H1 (cell line): ENCODE results near the gene FA2H. TPM values are rescaled to one million over a fixed set of nuclear protein-coding genes. Genes with fewer than 3 reads are reported as not detected.

Experiments used
- CTCF ChIA-PET: fragments of 300-600 bp; sonication (Branson Sonifier 250); formaldehyde crosslinking; loops from one replicate; lab custom pipeline; 2021; ENCODE audit not compliant: partially characterized antibody; lab: Charles Lee
- POLR2A ChIA-PET: fragments of 300-600 bp; sonication (Branson Sonifier 250); formaldehyde crosslinking; loops from one replicate; lab custom pipeline; 2021; ENCODE audit warnings: inconsistent platforms; ENCODE audit not compliant: partially characterized antibody; lab: Charles Lee
- DNase-seq, 2 experiments: peaks; one replicate each; pipeline versions ENCODE4 v3.0.0 to v3.0.0-alpha.2; 2010 to 2022; ENCODE audit warnings: low spot score in 2 of 2, low read depth in 1 of 2, mixed read lengths in 1 of 2
- FAIRE-seq: peaks from 2 replicates; lab custom pipeline; 2011; peaks lifted over from hg19 to GRCh38; lab: Jason Lieb, UNC
- H2AFZ ChIP-seq: 2 replicates; pipeline ENCODE4 v1.8.1; 2012; ENCODE audit warnings: low read length, inconsistent platforms
- H2AK5ac ChIP-seq: 2 replicates; pipeline ENCODE4 v1.6.1; 2013; ENCODE audit warnings: low read depth, low read length
- H2BK120ac ChIP-seq: replicated peaks from 2 replicates; pipeline ENCODE3; 2013; ENCODE audit warnings: low read depth, low read length, inconsistent platforms
- H2BK12ac ChIP-seq: 2 replicates; pipeline ENCODE4 v1.6.1; 2013; ENCODE audit warnings: low read depth, low read length
- H2BK15ac ChIP-seq: 2 replicates; pipeline ENCODE4 v1.6.1; 2013; ENCODE audit warnings: low read length
- H2BK20ac ChIP-seq: 2 replicates; pipeline ENCODE4 v1.6.1; 2013; ENCODE audit warnings: low read length
- H2BK5ac ChIP-seq: 2 replicates; pipeline ENCODE4 v1.6.1; 2013; ENCODE audit warnings: low read depth, low read length
- H3K14ac ChIP-seq: 2 replicates; pipeline ENCODE4 v1.6.1; 2013; ENCODE audit warnings: inconsistent platforms; ENCODE audit not compliant: insufficient read length
- H3K18ac ChIP-seq: 2 replicates; pipeline ENCODE4 v1.6.1; 2013; ENCODE audit warnings: low read length; ENCODE audit errors: extremely low read depth
- H3K23ac ChIP-seq: 2 replicates; pipeline ENCODE4 v1.6.1; 2013; ENCODE audit warnings: inconsistent platforms; ENCODE audit not compliant: insufficient read length
- H3K23me2 ChIP-seq: 2 replicates; pipeline ENCODE4 v1.6.1; 2013; ENCODE audit warnings: low read depth, low read length
- H3K27ac ChIP-seq: 2 replicates; pipeline ENCODE4 v1.6.1; 2011; ENCODE audit warnings: low read depth, low read length, inconsistent platforms
- H3K27me3 ChIP-seq, 4 experiments: replicated peaks in 1 of 4; 1 replicate in 1 of 4; 2 replicates in 3 of 4; pipeline versions ENCODE4 v1.6.1 to v1.8.1; 2011 to 2013; ENCODE audit warnings: low read length in 3 of 4, mild to moderate bottlenecking in 3 of 4, inconsistent platforms in 2 of 4, mixed read lengths in 2 of 4, moderate library complexity in 1 of 4; ENCODE audit not compliant: control insufficient read depth in 3 of 4, insufficient read depth in 3 of 4; ENCODE audit errors: extremely low read depth in 1 of 4
- H3K36me3 ChIP-seq, 4 experiments: 2 replicates each; pipeline versions ENCODE4 v1.6.1 to v1.8.1; 2011 to 2013; ENCODE audit warnings: mild to moderate bottlenecking in 4 of 4, low read length in 3 of 4, moderate library complexity in 2 of 4, control low read depth in 1 of 4, inconsistent platforms in 1 of 4; ENCODE audit not compliant: insufficient read depth in 4 of 4, control insufficient read depth in 2 of 4
- H3K4ac ChIP-seq: replicated peaks from 2 replicates; pipeline ENCODE3; 2013; ENCODE audit warnings: low read length, low read depth, mixed read lengths, inconsistent platforms; ENCODE audit not compliant: insufficient read length
- H3K4me1 ChIP-seq, 4 experiments: replicated peaks in 1 of 4; 1 replicate in 1 of 4; 2 replicates in 3 of 4; pipeline versions ENCODE4 v1.6.1 to v1.8.1; 2011 to 2013; ENCODE audit warnings: low read length in 3 of 4, inconsistent platforms in 2 of 4, mixed read lengths in 1 of 4; ENCODE audit not compliant: insufficient read depth in 4 of 4, control insufficient read depth in 3 of 4
- H3K4me2 ChIP-seq, 2 experiments: 2 replicates each; pipeline versions ENCODE4 v1.6.1 to v1.8.1; 2011 to 2013; ENCODE audit warnings: low read depth in 2 of 2, low read length in 2 of 2, control low read depth in 1 of 2, inconsistent platforms in 1 of 2, mild to moderate bottlenecking in 1 of 2; ENCODE audit not compliant: insufficient read depth in 1 of 2
- H3K4me3 ChIP-seq, 4 experiments: fragments of 200-600, 300-600 bp in 1 of 4; sonication (generic), shearing (Covaris generic), sonication (Bioruptor Twin) in 1 of 4; 2 replicates each; pipeline versions ENCODE4 v1.5.1 to v1.8.1; 2011 to 2016; ENCODE audit warnings: low read length in 4 of 4, low read depth in 3 of 4, control low read depth in 2 of 4, inconsistent platforms in 2 of 4, mild to moderate bottlenecking in 2 of 4, mixed read lengths in 1 of 4, moderate library complexity in 1 of 4; ENCODE audit not compliant: insufficient read depth in 2 of 4; ENCODE audit errors: extremely low read depth in 1 of 4
- H3K56ac ChIP-seq: replicated peaks from 2 replicates; pipeline ENCODE3; 2013; ENCODE audit warnings: low read depth, mild to moderate bottlenecking, mixed read lengths, low read length, inconsistent platforms; ENCODE audit not compliant: insufficient read length
- H3K79me1 ChIP-seq: 2 replicates; pipeline ENCODE4 v1.6.1; 2013; ENCODE audit warnings: low read depth, low read length, control low read depth
- H3K79me2 ChIP-seq, 2 experiments: 2 replicates each; pipeline versions ENCODE4 v1.6.1 to v1.8.1; 2012 to 2013; ENCODE audit warnings: low read length in 2 of 2, mild to moderate bottlenecking in 2 of 2, inconsistent platforms in 1 of 2; ENCODE audit not compliant: insufficient read depth in 2 of 2, control insufficient read depth in 1 of 2
- H3K9ac ChIP-seq, 4 experiments: replicated peaks in 1 of 4; 1 replicate in 1 of 4; 2 replicates in 3 of 4; pipeline versions ENCODE4 v1.6.1 to v1.8.1; 2011 to 2013; ENCODE audit warnings: low read depth in 3 of 4, low read length in 3 of 4, control low read depth in 2 of 4, mild to moderate bottlenecking in 2 of 4, moderate library complexity in 2 of 4, inconsistent platforms in 1 of 4; ENCODE audit errors: extremely low read depth in 1 of 4
- H3K9me3 ChIP-seq, 2 experiments: 2 replicates each; pipeline versions ENCODE4 v1.6.1 to v1.8.1; 2012 to 2013; ENCODE audit warnings: mild to moderate bottlenecking in 2 of 2, moderate library complexity in 2 of 2, control low read depth in 1 of 2, inconsistent platforms in 1 of 2, low read depth in 1 of 2, low read length in 1 of 2, mixed read lengths in 1 of 2; ENCODE audit not compliant: insufficient read depth in 2 of 2
- H4K20me1 ChIP-seq, 2 experiments: replicated peaks in 1 of 2; 2 replicates each; pipeline versions ENCODE3 to v1.8.1; 2011 to 2013; ENCODE audit warnings: inconsistent platforms in 2 of 2, low read length in 2 of 2, mild to moderate bottlenecking in 1 of 2; ENCODE audit not compliant: insufficient read depth in 2 of 2, control insufficient read depth in 1 of 2
- H4K5ac ChIP-seq: 2 replicates; pipeline ENCODE4 v1.6.1; 2013; ENCODE audit warnings: low read length, low read depth, mixed read lengths, inconsistent platforms; ENCODE audit not compliant: insufficient read length
- H4K8ac ChIP-seq: 2 replicates; pipeline ENCODE4 v1.8.0; 2013; ENCODE audit warnings: mild to moderate bottlenecking, moderate library complexity, low read length, inconsistent platforms; ENCODE audit not compliant: insufficient read depth; ENCODE audit errors: extremely low read depth
- H4K91ac ChIP-seq: replicated peaks from 2 replicates; pipeline ENCODE3; 2013; ENCODE audit warnings: low read length, mixed read lengths, inconsistent platforms; ENCODE audit not compliant: insufficient read length
- BCL11A ChIP-seq, 2 experiments: IDR thresholded peaks; one replicate each; pipeline ENCODE4 v1.6.1; 2011; ENCODE audit warnings: low read depth in 2 of 2, low read length in 2 of 2, mild to moderate bottlenecking in 2 of 2
- CHD1 ChIP-seq: IDR thresholded peaks from 2 replicates; pipeline ENCODE4 v1.6.1; 2012; ENCODE audit warnings: low read depth, low read length, improper control_type of control experiment
- CREB1 ChIP-seq: IDR thresholded peaks from 2 replicates; pipeline ENCODE4 v1.6.1; 2012; ENCODE audit warnings: inconsistent platforms
- EGR1 ChIP-seq: IDR thresholded peaks from 2 replicates; pipeline ENCODE4 v1.6.1; 2011; ENCODE audit warnings: low read depth, low read length, borderline replicate concordance
- EP300 ChIP-seq, 2 experiments: IDR thresholded peaks; 1 replicate in 1 of 2; 2 replicates in 1 of 2; pipeline ENCODE4 v1.6.1; 2011 to 2012; ENCODE audit warnings: low read depth in 2 of 2, low read length in 2 of 2, mild to moderate bottlenecking in 2 of 2, borderline replicate concordance in 1 of 2, inconsistent platforms in 1 of 2, moderate library complexity in 1 of 2
- GTF2F1 ChIP-seq: IDR thresholded peaks from 2 replicates; pipeline ENCODE4 v1.6.1; 2012; ENCODE audit warnings: low read depth, low read length, improper control_type of control experiment, borderline replicate concordance
- HDAC2 ChIP-seq, 2 experiments: fragments of 300-600 bp in 1 of 2; sonication (generic) in 1 of 2; IDR thresholded peaks; 2 replicates each; pipeline ENCODE4 v1.6.1; 2011 to 2012; ENCODE audit warnings: low read depth in 2 of 2, low read length in 2 of 2, mild to moderate bottlenecking in 2 of 2, moderate library complexity in 2 of 2, borderline replicate concordance in 1 of 2, inconsistent platforms in 1 of 2
- JUN ChIP-seq: IDR thresholded peaks from 2 replicates; pipeline ENCODE4 v1.6.1; 2011; ENCODE audit warnings: low read depth, mild to moderate bottlenecking, improper control_type of control experiment, low read length
- NANOG ChIP-seq: IDR thresholded peaks from 2 replicates; pipeline ENCODE4 v1.6.1; 2011; ENCODE audit warnings: low read length, low read depth, mild to moderate bottlenecking, inconsistent platforms; ENCODE audit not compliant: insufficient read depth, poor library complexity, severe bottlenecking
- POLR2A ChIP-seq, 2 experiments: IDR thresholded peaks; 1 replicate in 1 of 2; 2 replicates in 1 of 2; pipeline ENCODE4 v1.6.1; 2011; ENCODE audit warnings: low read depth in 2 of 2, low read length in 2 of 2, mild to moderate bottlenecking in 2 of 2; ENCODE audit errors: control extremely low read depth in 1 of 2
- RBBP5 ChIP-seq: IDR thresholded peaks from 2 replicates; pipeline ENCODE4 v1.7.1; 2012; ENCODE audit warnings: low read depth, mild to moderate bottlenecking, inconsistent platforms, low read length, moderate library complexity, borderline replicate concordance
- RFX5 ChIP-seq: IDR thresholded peaks from 2 replicates; pipeline ENCODE4 v1.6.1; 2011; ENCODE audit warnings: low read depth, low read length, improper control_type of control experiment, borderline replicate concordance
- RXRA ChIP-seq: IDR thresholded peaks from 2 replicates; pipeline ENCODE4 v1.6.1; 2011; ENCODE audit warnings: low read depth, mild to moderate bottlenecking, low read length, moderate library complexity; ENCODE audit not compliant: insufficient read depth
- SAP30 ChIP-seq: fragments of 300-600 bp; sonication (generic); IDR thresholded peaks from 2 replicates; pipeline ENCODE4 v1.7.1; 2012; ENCODE audit warnings: low read length, moderate library complexity, mild to moderate bottlenecking, inconsistent platforms; ENCODE audit not compliant: insufficient read depth, insufficient replicate concordance
- TAF1 ChIP-seq: IDR thresholded peaks from 2 replicates; pipeline ENCODE4 v1.6.1; 2011; ENCODE audit warnings: mild to moderate bottlenecking, low read depth, low read length
- WGBS, 2 experiments: shearing (Covaris generic) in 1 of 2; methylation state at CpG; one replicate each; pipeline versions ENCODE4 v1.1.6 to v1.1.7; 2013 to 2015; ENCODE audit warnings: low lambda C conversion rate in 2 of 2, mixed read lengths in 2 of 2, inconsistent platforms in 1 of 2, low coverage in 1 of 2, missing lambda C conversion rate in 1 of 2; ENCODE audit not compliant: insufficient replicate concordance in 2 of 2, insufficient coverage in 1 of 2, insufficient read length in 1 of 2; ENCODE audit errors: extremely low coverage in 1 of 2, missing lambda C conversion rate in 1 of 2; 5-methylcytosine and 5-hydroxymethylcytosine counted together
- polyA plus RNA-seq, 7 experiments: library from polyadenylated mRNA; depleted of rRNA in 3 of 7; stranded (reverse) in 5 of 7; unstranded in 2 of 7; fragments of >200 nt in 5 of 7; fragments of 200-250 nt in 2 of 7; gene quantifications; 1 replicate in 5 of 7; 2 replicates in 1 of 7; 4 replicates in 1 of 7; pipeline versions ENCODE4 v1.2.1 to v1.2.3, GENCODE V29; 2011 to 2013; ENCODE audit warnings: missing spikeins in 2 of 7, mixed read lengths in 2 of 7
- total RNA-seq: library from RNA; stranded (reverse); fragmentation: NEBNext Ultra II Directional; extraction: Animal tissue kit (Norgen Biotek cat#: 25700); gene quantifications from 2 replicates; pipeline ENCODE4 v1.2.1, GENCODE V29; 2021

FA2H gene
- total and polyA plus RNA-seq, 2 of the 8 experiments (the other 6 are each of a cell fraction or from before 2014, with no cell fraction given), result 2.1 to 2.5 TPM

- no peak overlapping the region for H3K27ac ChIP-seq
- H3K36me3 ChIP-seq, result no peaks in the 10 kb centered on the region
- H3K79me1 ChIP-seq, result no peaks in the 10 kb centered on the region
- H4K5ac ChIP-seq, result no peak overlapping the region
- no peak overlapping the region for H2BK120ac ChIP-seq
- H3K4ac ChIP-seq, result no peak overlapping the region
- H2BK5ac ChIP-seq, result no peak overlapping the region
- H3K23ac ChIP-seq, result no peak overlapping the region
- no peak overlapping the region for H3K4me3 ChIP-seq
- H4K91ac ChIP-seq, result no peak overlapping the region
- no peak overlapping the region for H3K18ac ChIP-seq
- H4K20me1 ChIP-seq, result no peaks in the 10 kb centered on the region
- no peak overlapping the region for H3K14ac ChIP-seq
- FAIRE-seq (no peak), DNase-seq (no peak)
- no peaks in the 10 kb centered on the region for H3K9me3 ChIP-seq
- no peak overlapping the region for H3K4me2 ChIP-seq
- CTCF ChIA-PET, result interaction anchor here (0.6 to 21.3 kb wide), 29 partner anchors 8 to 395 kb away, joined by 3 to 576 read pairs (median 4); partner anchors contain the start of genes FA2H and MLKL
- H2BK20ac ChIP-seq, result no peak overlapping the region
- H3K79me2 ChIP-seq, result no peaks in the 10 kb centered on the region
- no peak overlapping the region for H4K8ac ChIP-seq
- H3K4me1 ChIP-seq, result no peaks in the 10 kb centered on the region
- no peak overlapping the region for H2BK12ac ChIP-seq
- no peaks in the 10 kb centered on the region for H3K23me2 ChIP-seq
- no peak overlapping the region for H3K56ac ChIP-seq
- POLR2A ChIA-PET, result no interaction called here
- no peak overlapping the region for H2AK5ac ChIP-seq
- H3K27me3 ChIP-seq, result peaks cover 0 to 2% (median 0%) of the 10 kb centered on the region in 4 experiments; a peak in 2 of 7 replicates
- no peak overlapping the region for H2AFZ ChIP-seq
- H3K9ac ChIP-seq, result no peak overlapping the region
- 98% methylated on average over 8 of the region's 8 CpGs; no CpG with 5 or more reads in 1 of the 2 experiments for WGBS, 2 experiments
- H2BK15ac ChIP-seq, result no peak overlapping the region
- TF ChIP-seq EGR1, result no peak
- TF ChIP-seq NANOG, result no peak
- no peak for TF ChIP-seq HDAC2 (IDR thresholded peaks at IDR 0.05; ENCODE audit: borderline replicate concordance in 1 of 2, low read depth in 2 of 2, low read length in 2 of 2)
- no peak for TF ChIP-seq CREB1
- TF ChIP-seq SAP30, result no peak
- TF ChIP-seq BCL11A (IDR thresholded peaks at IDR 0.05; ENCODE audit: low read depth in 2 of 2, low read length in 2 of 2), result no peak
- no peak for TF ChIP-seq GTF2F1
- TF ChIP-seq RBBP5, result no peak
- no peak for TF ChIP-seq RXRA
- no peak for TF ChIP-seq JUN
- no peak for TF ChIP-seq RFX5
- TF ChIP-seq EP300 (IDR thresholded peaks at IDR 0.05; ENCODE audit: borderline replicate concordance in 1 of 2, low read depth in 2 of 2, low read length in 2 of 2), result no peak
- TF ChIP-seq TAF1, result no peak
- TF ChIP-seq POLR2A (IDR thresholded peaks at IDR 0.05; ENCODE audit: control extremely low read depth in 1 of 2, low read depth in 2 of 2, low read length in 2 of 2), result no peak
- TF ChIP-seq CHD1, result no peak
These were observed 64.2 kb downstream of the FA2H start for GRCh38 chr16:74710401-74710800.
